Measurements from ENCODE around the gene ARHGEF19. TPM values are rescaled to one million over a fixed set of nuclear protein-coding genes. Genes with fewer than 3 reads are reported as not detected.

ARHGEF19 gene
- total and polyA plus RNA-seq, 2 of the 13 experiments (the other 11 are each of a cell fraction or from before 2014, with no cell fraction given), result 1.7 to 1.8 TPM

DNA sequence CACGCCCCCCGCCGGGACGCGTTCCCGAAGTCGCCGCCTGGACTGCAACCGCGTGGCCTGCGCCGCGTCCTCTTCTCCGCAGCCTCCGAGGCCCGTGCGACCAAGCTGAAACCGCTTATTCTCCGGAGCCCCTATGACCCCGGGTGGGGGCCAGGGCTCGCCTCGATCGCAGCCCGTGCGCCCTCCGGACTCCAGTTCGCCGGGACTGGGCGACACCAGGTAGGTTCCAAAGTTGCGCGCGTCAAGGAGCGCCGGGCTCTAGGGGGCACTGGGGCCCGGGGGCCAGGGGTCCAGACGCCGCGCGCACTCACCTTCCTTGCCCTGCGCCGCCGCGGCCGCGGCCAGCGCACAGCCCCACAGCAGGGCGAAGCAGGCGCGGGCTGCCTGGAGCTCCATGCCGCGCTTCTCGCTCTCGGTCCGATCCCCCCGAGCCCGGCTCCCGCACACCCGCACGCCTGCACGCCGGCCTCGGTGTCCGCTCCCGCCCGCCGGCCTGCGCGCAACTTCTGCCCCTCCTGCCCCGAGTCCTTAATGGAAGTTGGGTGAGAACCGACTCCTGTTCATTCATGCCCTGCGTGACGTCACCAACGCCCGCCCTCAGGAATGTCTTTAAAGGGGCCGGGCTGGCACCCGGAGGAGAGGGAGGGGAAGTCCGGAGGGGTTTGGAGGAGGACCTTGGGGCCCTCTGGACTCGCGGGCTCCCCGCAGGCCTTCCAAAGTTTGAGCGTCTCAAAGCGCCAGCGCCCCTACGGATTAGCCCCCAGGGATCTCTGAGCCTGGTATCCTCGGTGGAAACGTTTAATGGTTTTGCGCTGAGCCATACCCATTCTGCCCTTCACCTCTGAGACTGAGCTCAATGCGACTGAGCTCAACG, 56.7 kb downstream of the ARHGEF19 start, which contains the start of gene EPHA2 (continued):
- TF ChIP-seq, protein P1, sequence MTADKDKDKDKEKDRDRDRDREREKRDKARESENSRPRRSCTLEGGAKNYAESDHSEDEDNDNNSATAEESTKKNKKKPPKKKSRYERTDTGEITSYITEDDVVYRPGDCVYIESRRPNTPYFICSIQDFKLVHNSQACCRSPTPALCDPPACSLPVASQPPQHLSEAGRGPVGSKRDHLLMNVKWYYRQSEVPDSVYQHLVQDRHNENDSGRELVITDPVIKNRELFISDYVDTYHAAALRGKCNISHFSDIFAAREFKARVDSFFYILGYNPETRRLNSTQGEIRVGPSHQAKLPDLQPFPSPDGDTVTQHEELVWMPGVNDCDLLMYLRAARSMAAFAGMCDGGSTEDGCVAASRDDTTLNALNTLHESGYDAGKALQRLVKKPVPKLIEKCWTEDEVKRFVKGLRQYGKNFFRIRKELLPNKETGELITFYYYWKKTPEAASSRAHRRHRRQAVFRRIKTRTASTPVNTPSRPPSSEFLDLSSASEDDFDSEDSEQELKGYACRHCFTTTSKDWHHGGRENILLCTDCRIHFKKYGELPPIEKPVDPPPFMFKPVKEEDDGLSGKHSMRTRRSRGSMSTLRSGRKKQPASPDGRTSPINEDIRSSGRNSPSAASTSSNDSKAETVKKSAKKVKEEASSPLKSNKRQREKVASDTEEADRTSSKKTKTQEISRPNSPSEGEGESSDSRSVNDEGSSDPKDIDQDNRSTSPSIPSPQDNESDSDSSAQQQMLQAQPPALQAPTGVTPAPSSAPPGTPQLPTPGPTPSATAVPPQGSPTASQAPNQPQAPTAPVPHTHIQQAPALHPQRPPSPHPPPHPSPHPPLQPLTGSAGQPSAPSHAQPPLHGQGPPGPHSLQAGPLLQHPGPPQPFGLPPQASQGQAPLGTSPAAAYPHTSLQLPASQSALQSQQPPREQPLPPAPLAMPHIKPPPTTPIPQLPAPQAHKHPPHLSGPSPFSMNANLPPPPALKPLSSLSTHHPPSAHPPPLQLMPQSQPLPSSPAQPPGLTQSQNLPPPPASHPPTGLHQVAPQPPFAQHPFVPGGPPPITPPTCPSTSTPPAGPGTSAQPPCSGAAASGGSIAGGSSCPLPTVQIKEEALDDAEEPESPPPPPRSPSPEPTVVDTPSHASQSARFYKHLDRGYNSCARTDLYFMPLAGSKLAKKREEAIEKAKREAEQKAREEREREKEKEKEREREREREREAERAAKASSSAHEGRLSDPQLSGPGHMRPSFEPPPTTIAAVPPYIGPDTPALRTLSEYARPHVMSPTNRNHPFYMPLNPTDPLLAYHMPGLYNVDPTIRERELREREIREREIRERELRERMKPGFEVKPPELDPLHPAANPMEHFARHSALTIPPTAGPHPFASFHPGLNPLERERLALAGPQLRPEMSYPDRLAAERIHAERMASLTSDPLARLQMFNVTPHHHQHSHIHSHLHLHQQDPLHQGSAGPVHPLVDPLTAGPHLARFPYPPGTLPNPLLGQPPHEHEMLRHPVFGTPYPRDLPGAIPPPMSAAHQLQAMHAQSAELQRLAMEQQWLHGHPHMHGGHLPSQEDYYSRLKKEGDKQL (CRISPR knock-in tag; IDR thresholded peaks at IDR 0.05; ENCODE audit: low read depth), result 0 out of 2 replicates have a peak, but pooled peaks have one; percentile 38
- TF ChIP-seq HNRNPLL (IDR thresholded peaks at IDR 0.05; ENCODE audit: low read depth, low read length, poor library complexity, severe bottlenecking) (peak; percentile 73), HOXA9 (CRISPR knock-in tag; IDR thresholded peaks at IDR 0.05; ENCODE audit: borderline replicate concordance) (no peak), ZNF530 (CRISPR knock-in tag; IDR thresholded peaks at IDR 0.05; ENCODE audit: low read depth) (no peak), NR2C2 (CRISPR knock-in tag; IDR thresholded peaks at IDR 0.05; ENCODE audit: borderline replicate concordance) (0 out of 2 replicates have a peak, but pooled peaks have one; percentile 41), TBX3 (IDR thresholded peaks at IDR 0.05; ENCODE audit: borderline replicate concordance) (peak; percentile 44; the same call in 1 of the 2 replicates), ATRX (CRISPR knock-in tag; IDR thresholded peaks at IDR 0.05; ENCODE audit: borderline replicate concordance) (no peak), ZFP41 (CRISPR knock-in tag; IDR thresholded peaks at IDR 0.05; ENCODE audit: borderline replicate concordance) (no peak), ETV6 (CRISPR knock-in tag; conservative IDR thresholded peaks at IDR 0.05) (0 out of 2 replicates have a peak, but pooled peaks have one; percentile 43), ZNF761 (CRISPR knock-in tag; conservative IDR thresholded peaks at IDR 0.05) (no peak; the same call in 1 of the 2 replicates), KDM1A (CRISPR knock-in tag; IDR thresholded peaks at IDR 0.05) (no peak), ZNF430 (CRISPR knock-in tag; IDR thresholded peaks at IDR 0.05) (peak; percentile 69), ZNF652 (CRISPR knock-in tag; IDR thresholded peaks at IDR 0.05; ENCODE audit: borderline replicate concordance, low read depth) (no peak), HNRNPH1 (optimal IDR thresholded peaks at IDR 0.05; ENCODE audit: low read depth, low read length) (peak; percentile 96), ZNF564 (CRISPR knock-in tag; IDR thresholded peaks at IDR 0.05) (no peak; the same call in 1 of the 2 replicates), ZNF746 (CRISPR knock-in tag; IDR thresholded peaks at IDR 0.05) (0 out of 2 replicates have a peak, but pooled peaks have one; percentile 46)
- TF ChIP-seq, protein P2, sequence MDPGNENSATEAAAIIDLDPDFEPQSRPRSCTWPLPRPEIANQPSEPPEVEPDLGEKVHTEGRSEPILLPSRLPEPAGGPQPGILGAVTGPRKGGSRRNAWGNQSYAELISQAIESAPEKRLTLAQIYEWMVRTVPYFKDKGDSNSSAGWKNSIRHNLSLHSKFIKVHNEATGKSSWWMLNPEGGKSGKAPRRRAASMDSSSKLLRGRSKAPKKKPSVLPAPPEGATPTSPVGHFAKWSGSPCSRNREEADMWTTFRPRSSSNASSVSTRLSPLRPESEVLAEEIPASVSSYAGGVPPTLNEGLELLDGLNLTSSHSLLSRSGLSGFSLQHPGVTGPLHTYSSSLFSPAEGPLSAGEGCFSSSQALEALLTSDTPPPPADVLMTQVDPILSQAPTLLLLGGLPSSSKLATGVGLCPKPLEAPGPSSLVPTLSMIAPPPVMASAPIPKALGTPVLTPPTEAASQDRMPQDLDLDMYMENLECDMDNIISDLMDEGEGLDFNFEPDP (CRISPR knock-in tag; conservative IDR thresholded peaks at IDR 0.05), result no peak; the same call in 1 of the 2 replicates
- TF ChIP-seq, protein P3, sequence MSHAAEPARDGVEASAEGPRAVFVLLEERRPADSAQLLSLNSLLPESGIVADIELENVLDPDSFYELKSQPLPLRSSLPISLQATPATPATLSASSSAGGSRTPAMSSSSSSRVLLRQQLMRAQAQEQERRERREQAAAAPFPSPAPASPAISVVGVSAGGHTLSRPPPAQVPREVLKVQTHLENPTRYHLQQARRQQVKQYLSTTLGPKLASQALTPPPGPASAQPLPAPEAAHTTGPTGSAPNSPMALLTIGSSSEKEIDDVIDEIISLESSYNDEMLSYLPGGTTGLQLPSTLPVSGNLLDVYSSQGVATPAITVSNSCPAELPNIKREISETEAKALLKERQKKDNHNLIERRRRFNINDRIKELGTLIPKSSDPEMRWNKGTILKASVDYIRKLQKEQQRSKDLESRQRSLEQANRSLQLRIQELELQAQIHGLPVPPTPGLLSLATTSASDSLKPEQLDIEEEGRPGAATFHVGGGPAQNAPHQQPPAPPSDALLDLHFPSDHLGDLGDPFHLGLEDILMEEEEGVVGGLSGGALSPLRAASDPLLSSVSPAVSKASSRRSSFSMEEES (CRISPR knock-in tag; IDR thresholded peaks at IDR 0.05), result peak; percentile 25; the same call in 1 of the 2 replicates
- TF ChIP-seq, protein P4, sequence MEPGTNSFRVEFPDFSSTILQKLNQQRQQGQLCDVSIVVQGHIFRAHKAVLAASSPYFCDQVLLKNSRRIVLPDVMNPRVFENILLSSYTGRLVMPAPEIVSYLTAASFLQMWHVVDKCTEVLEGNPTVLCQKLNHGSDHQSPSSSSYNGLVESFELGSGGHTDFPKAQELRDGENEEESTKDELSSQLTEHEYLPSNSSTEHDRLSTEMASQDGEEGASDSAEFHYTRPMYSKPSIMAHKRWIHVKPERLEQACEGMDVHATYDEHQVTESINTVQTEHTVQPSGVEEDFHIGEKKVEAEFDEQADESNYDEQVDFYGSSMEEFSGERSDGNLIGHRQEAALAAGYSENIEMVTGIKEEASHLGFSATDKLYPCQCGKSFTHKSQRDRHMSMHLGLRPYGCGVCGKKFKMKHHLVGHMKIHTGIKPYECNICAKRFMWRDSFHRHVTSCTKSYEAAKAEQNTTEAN (CRISPR knock-in tag; conservative IDR thresholded peaks at IDR 0.05), result no peak

Measured in HepG2 (cell line).